AG10803 (cell line): ENCODE measurements around the gene DNAH7.

Experiments
- DNase-seq: peaks from one replicate; pipeline ENCODE4 v3.0.0; 2010; ENCODE audit warnings: low read depth
- H3K4me3 ChIP-seq: 2 replicates; pipeline ENCODE4 v1.5.1; 2011; ENCODE audit warnings: mild to moderate bottlenecking, low read length, control low read depth
- TF ChIP-seq, protein P1 (sequence below): conservative IDR thresholded peaks from 2 replicates; pipeline ENCODE4 v1.5.1; 2011; ENCODE audit warnings: mild to moderate bottlenecking, low read length, control low read depth, inconsistent platforms

DNAH7 gene

DNA sequence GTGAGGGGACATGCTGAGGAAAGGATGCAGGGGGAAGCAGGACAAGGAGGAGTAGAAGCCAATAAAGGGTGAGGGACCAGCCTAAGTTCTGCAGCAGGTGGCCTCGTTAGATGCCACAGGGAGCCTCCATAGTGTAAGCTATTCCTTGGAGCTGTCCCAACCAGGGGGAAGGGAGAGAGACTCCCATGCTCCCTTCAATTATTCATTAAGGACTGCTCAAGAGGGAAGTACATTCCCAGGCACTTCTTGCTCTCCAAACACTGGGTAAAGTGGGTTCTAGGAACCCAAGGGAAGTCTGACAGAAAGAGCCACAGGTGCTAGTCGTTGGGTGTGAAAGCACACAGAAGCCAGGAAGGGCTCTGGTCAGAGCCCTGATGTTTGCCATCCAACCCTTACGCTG lies 217.9 kb downstream of the DNAH7 start:
- TF ChIP-seq, protein P1, sequence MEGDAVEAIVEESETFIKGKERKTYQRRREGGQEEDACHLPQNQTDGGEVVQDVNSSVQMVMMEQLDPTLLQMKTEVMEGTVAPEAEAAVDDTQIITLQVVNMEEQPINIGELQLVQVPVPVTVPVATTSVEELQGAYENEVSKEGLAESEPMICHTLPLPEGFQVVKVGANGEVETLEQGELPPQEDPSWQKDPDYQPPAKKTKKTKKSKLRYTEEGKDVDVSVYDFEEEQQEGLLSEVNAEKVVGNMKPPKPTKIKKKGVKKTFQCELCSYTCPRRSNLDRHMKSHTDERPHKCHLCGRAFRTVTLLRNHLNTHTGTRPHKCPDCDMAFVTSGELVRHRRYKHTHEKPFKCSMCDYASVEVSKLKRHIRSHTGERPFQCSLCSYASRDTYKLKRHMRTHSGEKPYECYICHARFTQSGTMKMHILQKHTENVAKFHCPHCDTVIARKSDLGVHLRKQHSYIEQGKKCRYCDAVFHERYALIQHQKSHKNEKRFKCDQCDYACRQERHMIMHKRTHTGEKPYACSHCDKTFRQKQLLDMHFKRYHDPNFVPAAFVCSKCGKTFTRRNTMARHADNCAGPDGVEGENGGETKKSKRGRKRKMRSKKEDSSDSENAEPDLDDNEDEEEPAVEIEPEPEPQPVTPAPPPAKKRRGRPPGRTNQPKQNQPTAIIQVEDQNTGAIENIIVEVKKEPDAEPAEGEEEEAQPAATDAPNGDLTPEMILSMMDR = no peak
- no peak for DNase-seq
- H3K4me3 ChIP-seq = no peak overlapping the region

GRCh38 chr2:195848119-195848899 lies 220.3 kb downstream of the DNAH7 start:
- TF ChIP-seq, protein P1 = no peak
- H3K4me3 ChIP-seq = no peak overlapping the region
- DNase-seq = no peak

DNA sequence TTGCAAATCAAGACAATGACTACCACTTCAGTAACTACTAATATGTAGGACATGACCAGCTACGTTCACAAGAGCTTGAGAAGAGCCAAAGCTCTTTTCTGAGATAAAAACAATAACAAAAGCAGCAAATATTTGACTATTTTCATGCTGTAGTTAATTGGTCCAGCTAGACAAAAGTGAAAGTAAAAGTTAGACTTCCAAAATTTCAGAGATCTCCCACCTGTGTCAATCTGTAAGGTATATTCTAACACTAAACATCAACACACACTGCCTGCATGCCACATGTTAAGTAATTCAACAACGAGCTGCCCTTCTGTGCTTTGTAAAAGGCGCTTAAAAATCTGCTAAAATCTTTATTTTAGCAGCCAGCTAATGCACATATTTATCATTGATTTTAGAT lies 225.7 kb downstream of the DNAH7 start:
- DNase-seq = no peak
- H3K4me3 ChIP-seq = no peak overlapping the region
- TF ChIP-seq, protein P1 = no peak

DNA sequence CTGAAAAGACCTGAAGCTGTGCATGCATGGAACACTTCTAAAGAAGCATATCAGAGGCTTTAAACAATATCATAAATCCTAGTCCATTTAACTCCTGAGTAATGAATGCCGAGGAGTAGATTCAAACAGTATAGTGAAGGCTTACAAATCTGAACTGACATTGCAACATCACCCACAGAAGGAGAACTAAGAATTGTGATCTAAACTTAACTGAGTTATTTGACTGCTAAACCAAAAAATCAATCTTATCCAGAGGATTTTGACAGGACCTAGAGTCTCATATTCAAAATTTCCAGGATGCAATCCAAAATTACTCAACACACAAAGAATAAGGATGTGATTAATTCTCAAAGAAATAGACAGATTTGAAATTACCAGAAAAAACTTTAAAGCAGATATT lies 230.6 kb downstream of the DNAH7 start:
- no peak overlapping the region for H3K4me3 ChIP-seq
- DNase-seq = peak; percentile 31
- TF ChIP-seq, protein P1 = no peak

DNA sequence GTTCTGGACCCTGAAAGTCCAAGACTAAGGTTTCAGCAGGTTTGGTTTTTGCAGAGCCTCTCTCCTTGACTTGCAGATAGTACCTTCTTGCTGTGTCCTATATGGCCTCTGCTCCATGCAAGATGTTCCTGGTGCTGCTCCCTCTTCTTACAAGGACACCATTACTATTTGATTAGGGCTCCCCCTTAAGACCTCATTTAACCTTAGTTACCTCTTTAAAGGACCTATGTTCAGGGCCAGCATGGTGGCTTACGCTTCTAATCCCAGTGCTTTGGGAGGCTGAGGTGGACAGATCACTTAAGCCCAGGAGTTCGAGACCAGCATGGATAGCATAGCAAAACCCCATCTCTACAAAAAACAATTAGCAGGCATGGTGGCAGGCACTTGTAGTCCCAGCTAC lies 232.6 kb downstream of the DNAH7 start:
- no peak for DNase-seq
- TF ChIP-seq, protein P1 = no peak
- no peak overlapping the region for H3K4me3 ChIP-seq

- TF ChIP-seq, protein P1 = no peak
- DNase-seq = no peak
- H3K4me3 ChIP-seq = no peak overlapping the region
These were observed 233.8 kb downstream of the DNAH7 start for GRCh38 chr2:195834836-195835235.
